Measurements from ENCODE around the gene FARS2.

DNA sequence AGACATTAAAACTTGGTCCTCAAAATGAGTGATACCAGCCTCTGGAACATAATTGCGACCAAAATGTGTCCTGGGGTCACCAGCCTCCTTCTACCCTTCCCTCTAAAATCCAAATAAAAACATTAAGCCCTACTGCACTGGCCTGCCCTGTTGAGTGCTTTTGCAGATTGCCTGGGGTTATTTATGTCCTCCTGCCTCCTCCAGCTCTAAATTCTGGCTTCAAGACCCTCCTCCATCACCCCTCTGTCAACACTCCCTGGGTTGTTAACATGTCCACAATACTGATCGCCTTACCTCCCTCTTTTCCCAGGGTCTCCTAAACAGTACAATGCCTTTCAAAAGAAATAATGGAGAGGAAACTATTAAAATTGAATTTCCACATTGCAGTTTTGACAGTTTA, 418.0 kb downstream of the FARS2 start:
- no peak for TF ChIP-seq TBL1XR1 (IDR thresholded peaks at IDR 0.05; ENCODE audit: low read length in 2 of 2)
- TF ChIP-seq RBBP5 (IDR thresholded peaks at IDR 0.05; ENCODE audit: borderline replicate concordance, insufficient read depth, low read length, poor library complexity, severe bottlenecking): no peak
- TF ChIP-seq, protein P1, sequence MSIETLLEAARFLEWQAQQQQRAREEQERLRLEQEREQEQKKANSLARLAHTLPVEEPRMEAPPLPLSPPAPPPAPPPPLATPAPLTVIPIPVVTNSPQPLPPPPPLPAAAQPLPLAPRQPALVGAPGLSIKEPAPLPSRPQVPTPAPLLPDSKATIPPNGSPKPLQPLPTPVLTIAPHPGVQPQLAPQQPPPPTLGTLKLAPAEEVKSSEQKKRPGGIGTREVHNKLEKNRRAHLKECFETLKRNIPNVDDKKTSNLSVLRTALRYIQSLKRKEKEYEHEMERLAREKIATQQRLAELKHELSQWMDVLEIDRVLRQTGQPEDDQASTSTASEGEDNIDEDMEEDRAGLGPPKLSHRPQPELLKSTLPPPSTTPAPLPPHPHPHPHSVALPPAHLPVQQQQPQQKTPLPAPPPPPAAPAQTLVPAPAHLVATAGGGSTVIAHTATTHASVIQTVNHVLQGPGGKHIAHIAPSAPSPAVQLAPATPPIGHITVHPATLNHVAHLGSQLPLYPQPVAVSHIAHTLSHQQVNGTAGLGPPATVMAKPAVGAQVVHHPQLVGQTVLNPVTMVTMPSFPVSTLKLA (conservative IDR thresholded peaks at IDR 0.05): no peak
